Stimulated activated CD8-positive, alpha-beta memory T cell treated with anti-CD3 and anti-CD28 coated beads, Interleukin-4, amount 100 ng/mL, for 1 hour (primary cell): ENCODE results near the gene CARM1.

Source experiments
- DNase-seq, 2 donors: peaks; one replicate each; pipeline ENCODE4 v3.0.0-alpha.2; 2020; ENCODE audit warnings: low read depth in 2 of 2, low spot score in 1 of 2

CARM1 gene

DNA sequence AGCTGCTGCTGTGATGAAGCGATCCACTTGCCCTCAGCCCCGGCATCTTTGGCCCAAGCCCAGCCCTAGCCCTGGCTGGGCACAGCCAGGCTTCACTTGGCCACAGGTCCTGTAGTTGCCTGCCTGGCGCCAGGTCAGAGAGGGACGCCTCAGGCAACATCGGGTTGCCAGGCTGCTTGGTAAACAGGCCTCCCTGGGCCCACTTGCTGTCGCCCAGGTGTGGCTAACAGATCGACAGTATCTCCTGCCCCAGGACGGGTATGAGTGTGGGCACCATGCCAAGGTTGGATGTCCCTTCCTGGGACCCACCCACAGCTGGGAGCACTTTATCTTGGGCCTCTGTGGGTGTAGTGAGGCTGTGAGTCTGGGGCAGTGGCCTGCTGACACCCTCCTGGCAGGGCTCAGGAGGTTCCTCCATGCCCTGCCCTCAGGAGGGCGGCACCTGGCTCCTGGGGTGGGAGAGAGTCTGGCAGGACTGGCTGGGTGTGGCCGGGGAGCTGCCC is 27.8 kb downstream of the CARM1 start:
- no peak for DNase-seq

DNA sequence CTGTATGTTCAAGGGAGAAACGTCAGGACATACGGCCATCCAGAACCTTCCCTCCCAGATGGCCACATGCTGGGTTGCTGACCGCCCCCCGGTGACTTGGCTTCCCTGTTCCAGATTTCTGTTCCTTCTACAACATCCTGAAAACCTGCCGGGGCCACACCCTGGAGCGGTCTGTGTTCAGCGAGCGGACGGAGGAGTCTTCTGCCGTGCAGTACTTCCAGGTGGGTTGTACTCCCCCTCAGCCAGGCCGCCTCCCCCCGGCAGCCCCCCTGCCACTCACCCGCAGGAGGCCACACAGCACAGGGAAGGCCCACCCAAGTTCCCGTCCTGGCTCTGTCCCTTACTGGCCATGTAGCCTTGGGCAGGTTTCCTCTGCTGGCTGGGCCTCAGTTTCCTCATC is 36.6 kb downstream of the CARM1 start:
- DNase-seq, result no peak

DNA sequence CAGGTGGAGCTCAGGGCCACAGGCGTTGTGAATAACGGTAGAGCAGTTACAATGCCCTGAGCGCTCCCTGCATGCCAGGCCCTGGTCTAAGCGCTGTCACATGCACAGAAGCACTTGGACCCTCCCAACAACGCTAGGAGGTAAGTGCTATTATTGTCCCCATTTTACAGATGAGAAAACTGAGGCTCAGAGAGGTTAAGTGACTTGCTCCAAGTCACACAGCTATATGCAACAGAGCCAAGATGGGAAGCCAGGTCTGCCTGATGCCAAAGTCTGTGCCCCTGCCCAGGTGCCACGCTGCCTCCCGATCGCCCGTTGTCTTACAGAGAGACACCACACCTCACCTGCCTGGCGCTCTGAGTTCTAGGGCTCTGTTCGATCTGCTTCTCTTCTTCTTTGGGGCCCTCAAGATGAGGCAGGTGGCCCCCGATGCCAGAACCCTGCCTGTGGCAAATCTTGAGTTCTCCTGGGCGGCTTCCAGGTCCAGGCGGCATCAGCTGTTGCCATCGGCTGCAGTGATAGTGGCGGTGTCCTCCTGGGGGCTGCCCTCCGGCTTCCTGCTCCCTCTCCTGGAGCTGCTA is 37.1 kb downstream of the CARM1 start:
- no peak for DNase-seq

DNA sequence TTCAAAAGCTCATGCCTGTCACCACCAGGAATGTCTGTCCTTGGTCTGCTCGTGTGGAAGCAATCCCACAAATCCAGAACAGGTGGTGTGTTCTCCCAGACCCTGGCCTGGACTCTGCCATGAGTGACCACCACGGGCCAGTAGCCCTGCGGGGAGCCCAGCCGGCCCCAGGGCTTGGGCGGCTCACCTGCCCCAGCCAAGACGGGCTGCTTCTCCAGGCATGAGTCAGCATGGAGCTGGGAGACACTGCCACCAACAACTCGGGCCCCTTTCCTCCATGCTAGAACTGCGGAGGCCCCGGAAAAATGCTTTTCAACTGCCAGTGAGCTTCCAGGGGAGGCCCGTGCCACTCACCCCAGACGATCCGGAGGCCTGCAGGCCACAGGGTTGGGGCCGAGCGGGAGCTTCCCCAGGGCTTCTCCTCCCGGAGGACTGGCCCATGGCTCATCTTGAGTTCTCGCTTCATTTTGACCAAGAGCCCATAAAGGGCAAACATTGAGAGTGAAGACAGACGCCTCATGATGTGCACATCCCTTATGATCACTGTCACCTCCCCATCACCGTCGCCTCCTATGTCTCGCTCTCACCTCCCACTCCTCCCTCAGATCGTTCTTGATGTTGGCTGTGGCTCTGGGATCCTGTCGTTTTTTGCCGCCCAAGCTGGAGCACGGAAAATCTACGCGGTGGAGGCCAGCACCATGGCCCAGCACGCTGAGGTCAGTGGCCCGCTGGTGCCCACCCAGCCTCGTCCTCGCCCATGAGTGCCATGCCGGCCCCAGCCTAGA is 40.4 kb downstream of the CARM1 start:
- no peak for DNase-seq

GRCh38 chr19:10912619-10913018 is 41.3 kb downstream of the CARM1 start:
- no peak for DNase-seq

DNA sequence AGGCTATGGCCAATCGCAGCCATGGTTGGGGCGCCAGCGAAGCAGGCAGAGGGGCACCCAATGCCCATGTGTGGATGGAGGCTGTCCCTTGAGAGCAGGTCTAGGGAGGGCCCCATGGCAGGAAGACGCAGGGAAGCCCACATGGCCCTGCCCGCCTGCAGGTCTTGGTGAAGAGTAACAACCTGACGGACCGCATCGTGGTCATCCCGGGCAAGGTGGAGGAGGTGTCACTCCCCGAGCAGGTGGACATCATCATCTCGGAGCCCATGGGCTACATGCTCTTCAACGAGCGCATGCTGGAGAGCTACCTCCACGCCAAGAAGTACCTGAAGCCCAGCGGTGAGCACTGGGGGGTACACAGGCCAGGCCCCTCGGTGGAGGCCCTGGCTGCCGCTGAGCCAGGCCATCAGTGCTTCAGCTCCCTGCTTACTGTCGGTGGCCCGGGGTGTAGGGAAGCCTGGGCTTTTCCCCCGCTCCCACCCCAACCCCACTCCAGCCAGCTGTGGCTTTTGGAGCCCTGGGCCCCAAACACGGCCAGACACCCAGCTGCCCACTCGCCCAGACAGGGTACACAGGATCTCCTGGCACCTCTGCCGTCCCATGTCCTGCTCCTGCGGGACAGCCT is 42.5 kb downstream of the CARM1 start:
- DNase-seq, result no peak

DNA sequence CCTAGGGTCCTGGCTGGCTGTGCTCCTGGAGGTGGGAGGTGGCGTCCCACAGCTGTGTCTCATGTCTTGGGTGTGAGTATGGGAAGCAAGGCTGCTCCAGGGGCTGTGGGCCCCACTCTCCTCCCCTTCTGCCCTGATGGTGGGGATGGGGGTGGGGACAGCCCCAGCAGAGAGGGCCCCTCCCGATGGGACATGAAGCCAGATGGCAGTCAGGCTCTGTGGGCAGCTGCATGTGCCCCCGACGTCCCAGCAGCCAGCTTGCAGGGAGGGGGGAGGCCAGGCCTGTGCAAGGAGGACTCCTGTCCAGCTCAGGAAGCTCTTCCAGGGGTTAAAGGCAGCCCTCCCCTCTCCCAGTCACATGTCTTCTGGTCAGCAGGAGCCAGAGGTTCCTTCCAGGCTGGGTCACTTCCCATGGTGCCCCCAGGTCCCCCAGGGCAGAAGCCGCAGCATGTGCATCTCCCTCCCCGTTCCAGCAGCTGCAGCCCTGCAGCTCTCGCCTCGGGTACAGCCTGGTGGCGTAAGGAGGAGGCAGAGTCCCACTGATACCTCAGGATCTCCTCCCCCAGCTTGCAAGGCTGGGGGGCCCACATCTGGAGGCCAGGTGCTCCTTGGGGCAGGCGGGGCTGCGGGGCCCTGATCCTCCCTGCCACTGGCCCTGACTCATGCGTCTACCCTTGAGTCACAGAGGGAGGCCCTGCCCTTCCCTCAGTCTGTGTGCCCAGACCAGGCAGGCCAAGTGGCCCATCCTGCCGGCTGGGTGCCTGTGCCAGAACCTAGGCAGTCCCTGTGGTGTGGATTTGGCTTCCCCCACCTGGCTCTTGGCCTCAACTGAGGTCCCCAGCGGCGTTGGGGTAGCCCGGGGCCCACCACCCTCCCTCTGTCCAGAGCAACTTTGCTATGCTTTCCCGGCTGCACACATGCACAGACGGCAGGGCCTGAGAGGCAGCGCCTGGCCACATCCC is 44.1 kb downstream of the CARM1 start:
- DNase-seq, result no peak

DNA sequence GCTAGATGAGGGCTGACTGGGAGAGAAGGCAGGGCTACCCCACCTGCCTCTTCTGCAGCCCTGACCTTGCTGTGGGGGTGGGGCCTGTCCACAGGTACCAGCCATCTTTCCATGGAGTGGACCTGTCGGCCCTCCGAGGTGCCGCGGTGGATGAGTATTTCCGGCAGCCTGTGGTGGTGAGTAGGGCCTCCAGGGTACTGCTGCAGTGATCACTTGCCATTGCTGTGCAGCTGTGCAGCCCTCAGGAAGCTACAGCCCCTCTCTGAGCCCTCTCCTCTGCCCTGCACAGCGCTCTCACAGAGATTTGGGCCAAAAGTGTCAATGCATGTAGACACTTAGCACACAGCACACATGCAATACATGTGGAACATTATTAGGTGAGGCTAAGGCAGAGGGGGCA is 45.2 kb downstream of the CARM1 start:
- no peak for DNase-seq

- DNase-seq, result no peak
Observed at GRCh38 chr19:10918359-10918758, 47.0 kb downstream of the CARM1 start.

- DNase-seq, result no peak
Observed at GRCh38 chr19:10919352-10920287, 48.3 kb downstream of the CARM1 start.

DNA sequence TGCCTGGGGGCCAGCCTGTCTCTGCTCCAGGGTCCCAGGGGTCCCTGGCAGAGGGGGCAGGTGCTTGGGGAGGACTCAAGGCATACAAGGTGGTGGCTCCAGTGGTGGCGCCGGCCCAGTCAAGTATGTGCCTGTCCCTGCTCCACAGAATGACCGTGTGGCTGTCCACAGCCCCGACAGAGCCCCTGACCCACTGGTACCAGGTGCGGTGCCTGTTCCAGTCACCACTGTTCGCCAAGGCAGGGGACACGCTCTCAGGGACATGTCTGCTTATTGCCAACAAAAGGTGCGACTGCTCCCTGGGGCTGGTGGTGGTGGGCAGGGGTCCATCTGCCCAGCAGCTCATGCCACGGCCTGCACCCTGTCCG is 48.9 kb downstream of the CARM1 start:
- no peak for DNase-seq

- DNase-seq, result no peak
Observed at GRCh38 chr19:10920781-10921180, 49.4 kb downstream of the CARM1 start.

- DNase-seq, result no peak
Observed at GRCh38 chr19:10921199-10921909, 50.0 kb downstream of the CARM1 start.

GRCh38 chr19:10921910-10922637 is 50.7 kb downstream of the CARM1 start:
- no peak for DNase-seq

DNA sequence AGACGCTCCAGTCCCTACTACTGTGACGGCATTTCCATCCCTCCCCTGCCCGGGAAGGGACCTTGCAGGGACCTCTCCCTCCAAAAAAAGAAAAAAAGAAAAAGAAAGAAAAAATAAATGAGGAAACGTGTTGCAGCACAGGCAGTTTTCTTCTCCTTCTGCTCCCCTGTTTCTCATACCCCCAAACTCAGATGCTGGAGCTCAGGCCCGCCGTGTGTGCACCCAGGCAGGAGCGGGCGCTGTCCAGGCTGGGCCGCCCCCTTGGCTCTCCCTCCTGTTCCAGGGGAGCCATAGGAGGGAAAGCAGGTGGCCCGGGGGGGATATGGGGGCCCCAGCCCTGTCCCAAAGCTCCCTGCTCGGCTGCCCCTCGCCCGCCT is 51.3 kb downstream of the CARM1 start:
- no peak for DNase-seq

- no peak for DNase-seq
Observed at GRCh38 chr19:10923260-10924112, 52.1 kb downstream of the CARM1 start.

- DNase-seq, result no peak
Observed at GRCh38 chr19:10924597-10924996, 53.2 kb downstream of the CARM1 start.
